Transverse colon (tissue), 3 donors: ENCODE results near the gene ATOX1.

Experiments used
- CTCF ChIP-seq, 5 experiments: fragments of 200-600 bp in 3 of 5; fragments of 450-650 bp in 2 of 5; sonication (generic) in 3 of 5; IDR thresholded peaks; 1 replicate in 2 of 5; 2 replicates in 3 of 5; pipeline ENCODE4 v1.5.1; 2016 to 2017; ENCODE audit warnings: antibody characterized with exemption in 5 of 5, inconsistent platforms in 3 of 5, mild to moderate bottlenecking in 2 of 5, moderate library complexity in 1 of 5
- EP300 ChIP-seq: sonication (generic); formaldehyde crosslinking; IDR thresholded peaks from one replicate; pipeline ENCODE4 v1.6.1; 2017; ENCODE audit warnings: antibody characterized with exemption, low read depth
- POLR2A ChIP-seq: fragments of 450-650 bp; IDR thresholded peaks from one replicate; pipeline ENCODE4 v1.6.1; 2016; ENCODE audit warnings: antibody characterized with exemption, mild to moderate bottlenecking, moderate library complexity

DNA sequence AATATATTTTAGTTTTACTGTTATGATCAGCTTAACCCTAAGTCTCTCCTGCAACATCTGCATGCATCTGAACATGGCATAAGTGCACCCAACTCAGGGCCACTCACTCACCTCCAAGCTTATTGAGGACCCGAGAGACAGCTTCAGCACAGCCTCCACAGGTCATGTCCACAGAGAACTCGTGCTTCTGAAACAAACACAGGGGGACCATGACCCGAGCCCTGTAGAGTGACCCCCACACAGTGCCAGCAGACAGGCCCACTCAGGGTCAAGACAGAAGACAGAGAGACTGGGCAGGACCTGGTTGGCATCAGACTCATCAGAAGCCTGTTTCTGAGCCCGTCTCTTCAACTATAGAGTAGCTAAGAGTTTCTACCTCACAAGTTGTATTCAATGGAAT, 6.8 kb downstream of the ATOX1 start:
- TF ChIP-seq CTCF (IDR thresholded peaks at IDR 0.05): no peak
- TF ChIP-seq POLR2A: no peak
- no peak for TF ChIP-seq EP300
